SK-N-SH treated with all-trans-retinoic acid at 6 μM for 48 hours (cell line): ENCODE results near the gene SCAF11.

Experiments
- CREB5 ChIP-seq: fragments of 250-450 bp; sonication (Bioruptor Pico); IDR thresholded peaks from 2 replicates; pipeline ENCODE4 v1.5.1; 2020; ENCODE audit warnings: low read depth, mild to moderate bottlenecking, moderate library complexity
- ZC3H10 ChIP-seq: fragments of 250-450 bp; sonication (Bioruptor Pico); IDR thresholded peaks from 2 replicates; pipeline ENCODE4 v1.5.1; 2021; ENCODE audit warnings: mild to moderate bottlenecking, moderate library complexity

DNA sequence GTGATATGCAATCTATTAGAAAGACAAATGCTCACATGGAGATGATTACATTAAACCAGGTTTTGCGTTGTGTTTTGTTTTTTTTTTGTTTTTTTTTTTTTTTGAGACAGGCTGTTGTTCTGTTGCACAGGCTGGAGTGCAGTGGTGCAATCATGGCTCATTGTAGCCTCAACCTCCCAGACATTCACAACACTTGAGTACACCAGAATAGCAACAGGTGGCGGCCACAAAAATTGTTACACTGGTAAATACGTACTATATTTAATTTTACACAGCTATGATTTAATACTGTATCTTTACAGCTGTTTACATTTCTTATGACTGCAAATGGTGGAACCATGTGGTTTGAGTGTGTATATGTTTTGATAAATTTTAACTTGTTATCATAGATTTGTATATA is 60.0 kb downstream of the SCAF11 start:
- TF ChIP-seq CREB5 (CRISPR knock-in tag) = no peak
- TF ChIP-seq ZC3H10 (CRISPR knock-in tag) = no peak
